Measurements from ENCODE around the gene PGAP6.
"Not testable (repeated sequence)": the region's sequence is repeated elsewhere in the genome, so short reads cannot be mapped to it uniquely, and the experiment has no call there.

The PGAP6 gene, protein sequence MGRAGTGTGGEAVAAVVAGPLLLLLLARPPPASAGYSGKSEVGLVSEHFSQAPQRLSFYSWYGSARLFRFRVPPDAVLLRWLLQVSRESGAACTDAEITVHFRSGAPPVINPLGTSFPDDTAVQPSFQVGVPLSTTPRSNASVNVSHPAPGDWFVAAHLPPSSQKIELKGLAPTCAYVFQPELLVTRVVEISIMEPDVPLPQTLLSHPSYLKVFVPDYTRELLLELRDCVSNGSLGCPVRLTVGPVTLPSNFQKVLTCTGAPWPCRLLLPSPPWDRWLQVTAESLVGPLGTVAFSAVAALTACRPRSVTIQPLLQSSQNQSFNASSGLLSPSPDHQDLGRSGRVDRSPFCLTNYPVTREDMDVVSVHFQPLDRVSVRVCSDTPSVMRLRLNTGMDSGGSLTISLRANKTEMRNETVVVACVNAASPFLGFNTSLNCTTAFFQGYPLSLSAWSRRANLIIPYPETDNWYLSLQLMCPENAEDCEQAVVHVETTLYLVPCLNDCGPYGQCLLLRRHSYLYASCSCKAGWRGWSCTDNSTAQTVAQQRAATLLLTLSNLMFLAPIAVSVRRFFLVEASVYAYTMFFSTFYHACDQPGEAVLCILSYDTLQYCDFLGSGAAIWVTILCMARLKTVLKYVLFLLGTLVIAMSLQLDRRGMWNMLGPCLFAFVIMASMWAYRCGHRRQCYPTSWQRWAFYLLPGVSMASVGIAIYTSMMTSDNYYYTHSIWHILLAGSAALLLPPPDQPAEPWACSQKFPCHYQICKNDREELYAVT

DNA sequence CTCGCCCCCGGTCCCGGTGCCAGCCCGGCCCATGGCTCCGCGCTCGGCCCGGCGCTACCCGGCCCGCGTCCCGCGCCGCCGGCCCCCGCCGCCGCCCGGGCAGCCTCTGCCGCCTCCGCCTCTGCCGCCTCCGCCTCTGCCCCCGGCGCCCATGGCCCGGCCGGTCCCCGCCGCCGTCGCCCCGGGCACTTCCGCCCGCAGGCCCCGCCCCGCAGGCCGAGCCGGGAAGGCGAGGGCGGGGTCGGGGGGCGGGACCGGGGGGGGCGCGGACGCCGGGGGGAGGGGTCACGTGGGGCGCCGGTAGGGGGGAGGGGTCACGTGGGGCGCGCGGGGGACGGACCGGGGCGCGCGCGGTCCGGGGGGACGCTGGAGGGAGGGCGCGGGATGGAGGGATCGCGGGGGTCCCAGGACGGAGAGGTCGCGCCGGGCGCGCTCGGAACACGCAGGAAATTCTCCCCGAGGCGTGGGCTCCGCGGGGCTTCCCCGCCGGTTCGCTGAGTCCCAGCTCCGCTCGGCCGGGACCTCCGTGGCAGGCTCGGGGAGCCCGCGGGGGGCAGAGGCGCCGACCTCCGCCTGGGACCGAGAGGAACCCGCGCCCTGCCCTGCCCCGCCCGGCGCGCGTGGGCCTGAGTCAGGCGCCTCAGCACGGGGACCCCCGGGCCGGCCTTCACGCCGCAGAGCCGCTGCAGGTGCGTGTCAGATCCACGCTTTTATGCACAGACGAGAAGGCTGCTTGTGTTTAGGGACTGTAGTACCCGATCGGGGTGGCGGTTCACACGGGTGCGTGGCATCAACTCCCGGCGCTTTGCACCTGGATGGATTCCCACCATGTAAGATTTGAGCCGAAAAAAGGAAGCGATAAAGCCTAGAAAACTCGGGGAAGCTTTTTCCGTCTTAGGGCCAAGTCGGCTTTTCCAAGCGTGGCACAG, at the start of gene PGAP6:
TSS of gene PGAP6 (minus strand) at position 190 of the 929 bp plus-strand sequence. CDS start at position 33, 157 bp downstream.
- Histone ChIP-seq H3K4me3 (peak within 1 kb of the TSS; percentile 59 to 93 (median 84)), H3K27ac (peak within 1 kb of the TSS in 20 of 21 experiments; percentile 47 to 93 (median 84))

DNA sequence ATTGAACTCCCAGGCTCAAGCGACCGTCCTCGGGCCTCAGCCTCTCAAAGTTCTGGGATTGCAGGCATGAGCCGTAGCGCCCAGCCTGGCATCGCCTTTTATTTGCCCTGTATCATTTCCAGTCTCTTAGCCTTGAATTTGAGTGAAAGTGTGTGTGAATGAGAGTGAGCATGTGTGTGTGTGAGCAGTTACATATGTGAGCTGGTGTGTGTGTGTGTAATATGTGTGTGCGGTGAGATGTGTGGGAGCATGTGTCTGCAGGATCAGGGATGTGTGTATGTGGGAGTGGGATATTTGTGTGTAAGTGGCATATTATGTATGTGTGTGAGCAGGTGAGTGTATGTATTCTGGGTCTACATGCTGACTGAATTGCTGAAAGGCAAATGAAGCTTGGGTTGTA, 49.1 kb upstream of the PGAP6 start:
- Histone ChIP-seq H3K4me3 (no peak overlapping the region), H3K27ac (no peak overlapping the region)

DNA sequence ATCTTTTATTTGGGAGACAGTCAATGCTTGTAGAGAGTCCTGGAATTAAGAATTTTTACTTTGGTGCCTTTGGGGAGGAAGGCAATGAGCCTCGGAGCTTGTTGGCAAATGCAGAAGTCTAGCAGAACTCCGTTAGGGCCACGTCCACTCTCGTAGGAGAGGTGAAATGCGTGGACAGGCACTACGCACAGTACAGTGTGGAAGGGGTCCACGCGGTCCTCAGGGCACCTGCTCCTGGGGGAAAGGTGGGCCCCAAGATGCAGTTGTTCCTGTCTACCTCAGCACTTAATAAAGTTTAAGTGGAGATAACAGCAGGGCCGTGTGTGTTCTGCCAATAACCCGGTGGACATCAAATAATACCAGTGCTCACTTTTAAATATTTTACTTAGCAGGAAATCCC, 45.5 kb upstream of the PGAP6 start:
- H3K4me3 ChIP-seq = peak overlapping the region in 5 of 7 experiments; percentile 39 to 66 (median 54)
- no peak overlapping the region for H3K27ac ChIP-seq

DNA sequence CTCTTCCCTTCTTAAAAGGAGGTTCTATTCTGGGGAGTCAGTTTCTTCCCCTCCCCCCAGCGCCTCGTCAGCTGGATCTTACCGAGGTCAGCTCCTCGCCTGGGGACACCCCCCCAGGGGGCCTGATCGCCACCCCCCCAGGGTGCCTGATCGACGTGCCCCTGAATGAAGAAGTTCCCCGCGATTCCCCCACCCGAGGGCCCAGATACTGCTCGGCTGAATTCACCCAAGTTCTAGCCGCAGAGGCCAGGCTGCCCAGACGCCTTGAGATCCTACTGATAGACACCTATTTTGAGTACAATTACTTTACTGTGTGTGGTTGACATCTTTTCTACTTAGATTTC, 45.1 kb upstream of the PGAP6 start:
- peak overlapping the region in 6 of 21 experiments; percentile 2 to 80 (median 64) for H3K27ac ChIP-seq

DNA sequence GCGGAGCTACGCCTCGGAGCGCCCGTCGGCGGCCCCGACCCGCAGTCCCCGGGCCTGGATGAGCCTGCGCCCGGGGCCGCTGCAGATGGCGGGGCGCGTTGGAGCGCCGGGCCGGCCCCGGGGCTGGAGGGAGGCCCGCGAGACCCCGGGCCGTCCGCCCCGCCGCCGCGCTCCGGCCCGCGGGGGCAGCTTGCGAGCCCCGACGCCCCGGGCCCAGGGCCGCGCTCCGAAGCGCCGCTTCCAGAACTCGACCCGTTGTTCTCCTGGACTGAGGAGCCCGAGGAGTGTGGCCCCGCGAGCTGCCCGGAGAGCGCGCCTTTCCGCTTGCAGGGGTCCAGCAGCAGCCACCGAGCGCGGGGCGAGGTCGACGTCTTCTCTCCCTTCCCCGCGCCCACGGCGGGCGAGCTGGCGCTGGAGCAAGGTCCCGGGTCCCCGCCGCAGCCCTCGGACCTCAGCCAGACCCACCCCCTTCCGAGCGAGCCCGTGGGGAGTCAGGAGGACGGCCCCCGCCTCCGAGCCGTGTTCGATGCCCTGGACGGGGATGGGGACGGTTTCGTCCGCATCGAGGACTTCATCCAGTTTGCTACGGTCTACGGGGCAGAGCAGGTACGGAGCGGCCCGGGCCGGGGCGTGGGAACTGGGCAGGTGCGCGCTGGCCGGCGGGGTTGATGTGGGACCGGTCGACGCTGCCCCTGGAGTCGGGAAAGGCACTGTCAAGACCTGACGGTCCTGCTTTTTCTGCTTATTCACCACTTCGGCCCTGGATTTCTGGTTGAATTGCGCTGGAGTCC, 44.5 kb upstream of the PGAP6 start:
- peak overlapping the region in 10 of 21 experiments; percentile 2 to 98 (median 58) for H3K27ac ChIP-seq
- peak overlapping the region; percentile 39 to 66 (median 54) for H3K4me3 ChIP-seq

More for the DNA sequence above, 45.1 kb upstream of the PGAP6 start:
- H3K4me3 ChIP-seq = peak overlapping the region; percentile 39 to 66 (median 54)

DNA sequence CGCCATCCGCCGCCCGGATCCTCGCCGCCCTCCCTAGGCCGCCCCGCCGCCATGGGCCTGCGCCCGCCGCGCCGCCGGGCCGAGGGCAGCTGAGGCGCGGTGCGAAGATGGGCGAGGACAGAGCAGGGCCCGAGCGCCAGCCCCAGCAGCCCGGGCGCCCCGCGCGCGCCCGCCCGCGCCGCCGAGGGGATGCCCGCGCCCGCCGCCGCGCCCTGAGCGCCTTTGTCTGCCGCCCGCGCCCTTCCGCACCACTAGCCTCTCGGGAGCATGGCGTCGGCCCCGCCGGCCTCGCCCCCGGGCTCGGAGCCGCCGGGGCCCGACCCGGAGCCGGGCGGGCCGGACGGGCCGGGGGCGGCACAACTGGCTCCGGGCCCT, 43.9 kb upstream of the PGAP6 start:
- Histone ChIP-seq H3K4me3 (peak overlapping the region; percentile 39 to 66 (median 54)), H3K27ac (peak overlapping the region in 19 of 21 experiments; percentile 24 to 98 (median 80))

DNA sequence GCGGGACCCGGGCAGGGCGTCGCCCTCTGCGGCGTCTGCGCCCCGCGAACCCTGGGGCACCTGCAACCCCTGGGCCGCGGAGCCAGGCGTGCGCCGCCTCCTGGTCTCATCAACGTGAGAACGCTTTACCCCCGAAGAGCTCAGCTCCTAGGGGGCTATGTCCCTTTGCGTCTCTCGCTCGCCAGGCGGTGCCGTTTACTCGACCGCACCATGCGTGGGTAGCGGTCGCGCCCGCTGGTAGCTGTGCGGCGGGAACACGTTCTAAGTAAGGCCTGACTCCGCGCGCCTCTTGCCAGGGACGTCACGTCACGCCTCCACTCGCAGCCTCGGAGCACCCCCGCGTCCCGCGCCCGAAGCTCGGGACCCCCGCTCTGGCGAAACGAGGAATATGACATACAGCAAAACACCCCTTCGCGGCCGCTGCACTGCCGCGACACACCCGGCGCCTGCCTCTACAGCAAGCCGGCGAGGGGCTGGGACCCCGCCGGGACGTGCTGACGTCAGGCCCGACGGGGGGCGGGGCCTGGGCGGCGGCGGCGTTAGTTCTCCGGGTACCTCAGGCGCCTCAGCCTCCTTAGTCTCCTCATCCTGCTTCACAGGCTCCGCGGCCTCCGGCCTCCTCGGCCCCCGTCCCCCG, 43.4 kb upstream of the PGAP6 start, which contains the start of gene RAB11FIP3:
TSS of gene RAB11FIP3 (plus strand) at position 568 of the 637 bp plus-strand sequence. CDS start 358 bp downstream, outside the sequence.
- Histone ChIP-seq H3K4me3 (peak within 1 kb of the TSS; percentile 39 to 66 (median 54)), H3K27ac (peak within 1 kb of the TSS in 20 of 21 experiments; percentile 24 to 98 (median 80))

DNA sequence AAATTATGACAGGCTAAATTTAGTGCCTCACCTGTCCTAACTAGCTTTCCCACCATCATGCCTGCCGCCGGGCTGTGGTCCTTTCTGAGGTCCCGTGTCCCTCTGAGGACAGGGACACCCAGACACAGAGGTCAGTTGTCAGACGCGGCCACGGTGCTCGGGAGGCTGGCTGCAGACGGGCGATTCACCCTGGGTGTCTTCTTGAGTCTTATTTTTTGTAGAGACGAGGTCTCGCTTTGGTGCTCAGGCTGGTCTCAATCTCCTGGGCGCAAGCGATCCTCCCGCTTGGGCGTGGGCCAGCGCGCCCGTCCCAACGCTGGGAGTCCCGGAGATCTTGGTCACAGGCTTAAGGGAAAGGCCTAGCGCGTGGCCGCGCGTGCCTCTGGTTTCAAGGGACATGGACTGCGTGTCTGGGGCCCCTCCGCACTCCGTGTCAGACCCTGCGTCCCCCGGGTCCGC, 42.9 kb upstream of the PGAP6 start:
- Histone ChIP-seq H3K27ac (peak overlapping the region in 20 of 21 experiments; percentile 24 to 98 (median 80)), H3K4me3 (peak overlapping the region; percentile 39 to 66 (median 54))

DNA sequence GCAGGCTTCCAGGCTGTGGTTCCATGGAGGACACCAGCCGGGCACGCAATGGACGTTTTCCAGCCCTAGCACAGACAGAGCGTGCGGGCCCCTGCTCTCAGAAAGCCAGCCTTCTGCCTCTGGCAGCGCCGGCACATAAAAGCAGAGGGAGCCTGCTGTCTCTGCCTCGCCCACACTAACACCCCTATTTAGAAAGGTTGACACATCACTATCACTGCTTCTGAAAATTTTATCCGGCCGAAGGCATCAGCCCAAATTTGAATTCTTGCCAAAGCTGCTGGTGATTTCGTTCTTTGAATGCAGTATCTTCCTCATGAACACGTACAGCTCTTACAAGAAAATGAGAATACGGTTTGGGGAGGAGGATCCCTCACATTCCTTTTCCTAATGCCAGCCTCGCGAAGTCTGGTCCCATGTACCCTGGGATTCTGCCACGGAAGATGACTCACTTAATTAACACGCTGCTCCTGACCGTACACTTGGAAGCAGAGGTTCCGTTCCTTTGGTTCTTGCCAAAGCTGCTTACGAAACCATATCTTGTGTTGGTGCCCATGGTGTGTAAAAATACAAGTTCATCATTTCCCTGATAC, 42.4 kb upstream of the PGAP6 start:
- peak overlapping the region in 4 of 7 experiments; percentile 50 to 66 (median 54) for H3K4me3 ChIP-seq
- H3K27ac ChIP-seq = peak overlapping the region in 19 of 21 experiments; percentile 68 to 98 (median 81)

DNA sequence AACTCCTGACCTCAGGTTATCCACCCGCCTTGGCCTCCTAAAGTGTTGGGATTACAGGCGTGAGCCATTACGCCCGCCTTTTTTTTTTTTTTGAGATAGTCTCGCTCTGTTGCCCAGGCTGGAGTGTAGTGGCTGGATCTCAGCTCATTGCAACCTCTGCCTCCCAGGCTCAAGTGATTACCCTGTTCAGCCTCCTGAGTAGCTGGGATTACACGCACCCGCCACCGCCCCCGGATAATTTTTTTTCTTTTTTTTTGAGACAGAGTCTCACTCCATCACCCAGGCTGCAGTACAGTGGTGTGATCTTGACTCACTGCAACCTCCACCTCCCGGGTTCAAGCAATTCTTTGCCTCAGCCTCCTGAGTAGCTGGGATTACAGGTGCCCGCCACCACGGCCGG, 40.4 kb upstream of the PGAP6 start:
- not testable (repeated sequence) for H3K4me3 ChIP-seq, H3K27ac ChIP-seq

DNA sequence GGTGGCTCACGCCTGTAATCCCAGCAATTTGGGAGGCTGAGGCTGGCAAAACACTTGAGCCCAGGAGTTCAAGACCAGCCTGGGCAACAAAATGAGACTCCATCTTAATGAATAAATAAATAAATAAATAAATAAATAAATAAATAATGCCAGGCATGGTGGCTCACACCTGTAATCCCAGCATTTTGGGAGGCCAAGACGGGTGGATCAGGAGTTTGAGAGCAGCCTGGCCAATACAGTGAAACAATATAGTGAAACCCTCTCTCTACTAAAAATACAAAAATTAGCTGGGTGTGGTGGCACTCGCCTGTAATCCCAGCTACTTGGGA, 33.4 kb upstream of the PGAP6 start:
- not testable (repeated sequence) for H3K27ac ChIP-seq, H3K4me3 ChIP-seq

DNA sequence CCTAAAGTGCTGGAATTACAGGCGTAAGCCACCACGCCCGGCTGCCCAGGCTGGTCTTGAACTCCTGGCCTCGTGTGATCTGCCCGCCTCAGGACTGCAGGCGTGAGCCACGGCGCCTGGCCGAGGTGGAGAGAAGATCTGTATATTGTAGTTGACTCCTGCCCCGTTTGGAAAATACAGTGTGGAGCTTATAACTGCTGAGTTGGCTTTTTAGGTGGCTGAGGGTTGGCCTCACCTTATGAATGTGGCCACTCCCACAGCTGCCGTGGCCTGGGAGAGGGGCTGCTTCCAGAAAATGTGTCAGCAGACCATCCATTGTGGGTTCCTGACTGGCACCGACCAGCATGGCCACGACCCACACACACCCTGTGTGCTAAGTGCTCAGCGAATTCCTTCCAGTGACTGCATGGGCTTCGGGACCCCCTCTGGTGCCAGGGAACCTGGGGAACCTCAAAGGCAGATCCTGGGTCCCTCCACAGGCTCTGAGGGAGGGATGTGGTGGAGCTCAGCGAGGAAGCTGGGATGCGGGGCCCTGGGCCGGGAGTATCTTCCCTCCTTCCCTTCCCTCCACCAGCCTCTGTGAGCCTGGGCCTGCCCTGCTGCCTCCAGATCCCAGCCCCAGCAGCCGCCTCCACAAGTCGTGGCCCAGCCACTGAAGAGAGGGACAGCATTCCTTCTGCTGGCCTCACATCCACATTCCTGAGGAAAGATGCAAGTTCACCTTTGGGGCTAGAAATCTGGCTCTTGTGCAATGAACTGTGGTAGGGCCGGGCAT, 32.8 kb upstream of the PGAP6 start:
- H3K4me3 ChIP-seq = no peak overlapping the region

DNA sequence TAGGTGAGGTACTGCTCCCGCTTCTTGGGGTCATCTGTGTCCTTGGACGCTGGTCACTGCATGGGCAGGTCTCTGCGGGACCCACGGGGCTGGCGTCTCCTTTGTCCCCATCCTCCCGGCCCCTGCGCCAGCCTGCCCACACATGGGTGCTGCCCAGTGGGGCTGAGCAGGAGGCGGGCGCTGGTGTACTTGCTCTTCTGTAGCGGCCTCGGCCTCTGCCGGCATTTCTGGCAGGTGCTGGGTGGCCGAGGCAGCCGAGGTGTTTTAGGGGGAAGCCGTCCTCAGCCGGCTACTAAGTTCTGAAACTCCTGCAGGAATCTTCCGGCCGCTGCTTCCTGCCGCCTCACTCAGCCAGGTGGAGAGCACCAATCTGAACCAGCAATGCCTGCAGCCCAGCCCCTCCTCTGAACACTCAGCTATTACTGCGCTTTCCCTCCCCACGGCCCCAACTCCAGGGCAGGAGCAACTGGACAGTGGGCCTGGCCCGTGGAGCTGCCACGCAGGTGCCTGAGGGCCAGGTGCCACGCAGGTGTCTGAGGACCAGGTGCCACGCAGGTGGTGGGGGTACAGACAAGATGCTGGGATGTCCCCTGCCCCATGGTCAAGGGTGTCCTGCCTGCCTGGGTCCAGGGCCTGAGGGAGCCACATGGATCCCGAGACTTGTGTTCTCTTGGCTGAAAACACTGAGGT, 29.9 kb upstream of the PGAP6 start:
- no peak overlapping the region for H3K27ac ChIP-seq
- H3K4me3 ChIP-seq = no peak overlapping the region

More for the DNA sequence above, 32.8 kb upstream of the PGAP6 start:
- H3K27ac ChIP-seq = no peak overlapping the region

DNA sequence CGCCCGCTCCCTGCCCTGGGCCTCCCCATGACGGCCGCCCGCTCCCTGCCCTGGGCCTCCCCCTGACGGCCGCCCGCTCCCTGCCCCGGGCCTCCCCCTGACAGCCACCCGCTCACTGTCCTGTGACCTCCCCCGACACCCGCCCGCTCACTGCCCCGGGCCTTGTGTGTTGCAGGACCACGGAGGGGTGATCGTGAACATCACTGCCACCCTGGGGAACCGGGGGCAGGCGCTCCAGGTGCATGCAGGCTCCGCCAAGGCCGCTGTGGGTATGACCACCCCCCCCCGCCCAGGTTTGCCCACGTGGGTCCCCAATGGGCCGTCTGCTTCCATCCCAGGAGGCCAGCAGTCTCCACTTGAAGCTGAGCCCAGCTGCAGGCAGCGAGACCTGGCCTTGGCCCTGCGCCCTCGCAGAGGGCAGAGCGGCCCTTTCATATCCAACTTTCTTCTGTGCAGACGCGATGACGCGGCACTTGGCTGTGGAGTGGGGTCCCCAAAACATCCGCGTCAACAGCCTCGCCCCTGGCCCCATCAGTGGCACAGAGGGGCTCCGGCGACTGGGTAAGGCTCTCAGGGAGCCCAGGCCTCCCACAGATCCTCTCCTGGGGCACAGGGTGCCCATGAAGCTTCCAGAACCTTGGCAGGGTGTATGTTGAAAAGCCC, 28.9 kb upstream of the PGAP6 start:
- H3K27ac ChIP-seq = no peak overlapping the region
- no peak overlapping the region for H3K4me3 ChIP-seq

DNA sequence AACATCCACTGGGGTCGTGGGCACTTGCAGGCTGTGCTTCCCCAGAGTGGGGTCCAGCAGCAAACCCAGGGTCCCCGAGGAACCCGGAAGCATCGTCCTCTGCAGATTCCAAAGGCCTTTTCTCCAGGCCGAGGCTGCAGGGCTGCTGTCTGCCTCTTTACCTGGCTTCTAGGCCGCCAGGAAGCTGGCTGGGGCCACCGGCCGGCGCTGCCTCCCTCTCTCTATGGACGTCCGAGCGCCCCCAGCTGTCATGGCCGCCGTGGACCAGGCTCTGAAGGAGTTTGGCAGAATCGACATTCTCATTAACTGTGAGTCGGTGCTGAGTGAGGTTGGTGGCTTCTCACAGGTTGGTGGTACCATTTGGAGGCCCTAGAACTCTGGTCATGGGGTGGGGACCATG, 25.5 kb upstream of the PGAP6 start:
- Histone ChIP-seq H3K4me3 (no peak overlapping the region), H3K27ac (no peak overlapping the region)

Data from skin epidermis (tissue), 12 donors.